GM12875 (cell line): Measurements from ENCODE around the gene TSC2.

Experiments used
- H3K4me3 ChIP-seq: one replicate; pipeline ENCODE4 v1.5.1; 2011; ENCODE audit warnings: low read depth, low read length, control low read depth
- CTCF ChIP-seq: IDR thresholded peaks from 2 replicates; pipeline ENCODE4 v1.5.1; 2011; ENCODE audit warnings: low read depth, mild to moderate bottlenecking, control low read depth, inconsistent platforms, low read length, moderate library complexity, borderline replicate concordance; ENCODE audit not compliant: insufficient read depth

TSC2 gene

GRCh38 chr16:2090481-2090776, 42.6 kb downstream of the TSC2 start:
- no peak overlapping the region for H3K4me3 ChIP-seq

GRCh38 chr16:2090777-2091546, 43.2 kb downstream of the TSC2 start:
- no peak for TF ChIP-seq CTCF
- no peak overlapping the region for H3K4me3 ChIP-seq

More at GRCh38 chr16:2090481-2090776, 42.6 kb downstream of the TSC2 start:
- TF ChIP-seq CTCF = no peak

GRCh38 chr16:2091547-2092255, 43.9 kb downstream of the TSC2 start:
- TF ChIP-seq CTCF = no peak
- H3K4me3 ChIP-seq = no peak overlapping the region

- H3K4me3 ChIP-seq = no peak overlapping the region
Observed at GRCh38 chr16:2092256-2092620, 44.5 kb downstream of the TSC2 start.

GRCh38 chr16:2092866-2093265, 45.1 kb downstream of the TSC2 start:
- H3K4me3 ChIP-seq = no peak overlapping the region
- no peak for TF ChIP-seq CTCF

More at GRCh38 chr16:2092256-2092620, 44.5 kb downstream of the TSC2 start:
- no peak for TF ChIP-seq CTCF

- no peak for TF ChIP-seq CTCF
- H3K4me3 ChIP-seq = no peak overlapping the region
Observed at GRCh38 chr16:2093793-2094192, 46.0 kb downstream of the TSC2 start.

GRCh38 chr16:2095315-2095853, 47.6 kb downstream of the TSC2 start:
- H3K4me3 ChIP-seq = no peak overlapping the region
- no peak for TF ChIP-seq CTCF
